ENCODE results near the gene LRRC9.

DNA sequence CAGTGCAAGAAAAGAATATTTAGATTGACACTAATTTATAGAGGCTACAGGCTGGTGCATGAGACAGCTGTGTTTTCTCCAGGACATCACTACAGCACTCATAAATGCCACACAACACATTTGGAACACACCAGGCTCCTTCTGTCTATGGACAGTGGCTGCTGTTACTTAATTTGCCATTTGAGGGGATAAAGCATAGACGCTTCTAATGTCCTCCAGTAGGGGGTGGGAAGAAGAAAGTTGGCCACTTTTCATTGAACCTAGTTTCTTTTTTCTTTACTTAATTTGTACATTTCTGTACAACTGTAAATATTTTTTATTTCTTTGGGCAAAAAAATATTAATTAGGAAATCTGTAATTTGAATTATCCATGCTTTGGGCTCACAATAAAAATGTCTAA is 37.0 kb upstream of the LRRC9 start:
- TF ChIP-seq, protein P1, sequence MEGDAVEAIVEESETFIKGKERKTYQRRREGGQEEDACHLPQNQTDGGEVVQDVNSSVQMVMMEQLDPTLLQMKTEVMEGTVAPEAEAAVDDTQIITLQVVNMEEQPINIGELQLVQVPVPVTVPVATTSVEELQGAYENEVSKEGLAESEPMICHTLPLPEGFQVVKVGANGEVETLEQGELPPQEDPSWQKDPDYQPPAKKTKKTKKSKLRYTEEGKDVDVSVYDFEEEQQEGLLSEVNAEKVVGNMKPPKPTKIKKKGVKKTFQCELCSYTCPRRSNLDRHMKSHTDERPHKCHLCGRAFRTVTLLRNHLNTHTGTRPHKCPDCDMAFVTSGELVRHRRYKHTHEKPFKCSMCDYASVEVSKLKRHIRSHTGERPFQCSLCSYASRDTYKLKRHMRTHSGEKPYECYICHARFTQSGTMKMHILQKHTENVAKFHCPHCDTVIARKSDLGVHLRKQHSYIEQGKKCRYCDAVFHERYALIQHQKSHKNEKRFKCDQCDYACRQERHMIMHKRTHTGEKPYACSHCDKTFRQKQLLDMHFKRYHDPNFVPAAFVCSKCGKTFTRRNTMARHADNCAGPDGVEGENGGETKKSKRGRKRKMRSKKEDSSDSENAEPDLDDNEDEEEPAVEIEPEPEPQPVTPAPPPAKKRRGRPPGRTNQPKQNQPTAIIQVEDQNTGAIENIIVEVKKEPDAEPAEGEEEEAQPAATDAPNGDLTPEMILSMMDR (conservative IDR thresholded peaks at IDR 0.05; ENCODE audit: low read depth in 2 of 2): peak in 1 of 2 experiments; percentile 71; a peak in 3 of 4 replicates
- no peak for TF ChIP-seq CREB1 (CRISPR knock-in tag; IDR thresholded peaks at IDR 0.05; ENCODE audit: low read depth)
- no peak for TF ChIP-seq POLR2AphosphoS5 (IDR thresholded peaks at IDR 0.05; ENCODE audit: low read depth)
